A549 (cell line): ENCODE data around the gene FXYD2. TPM values are rescaled to one million over a fixed set of nuclear protein-coding genes. Genes with fewer than 3 reads are reported as not detected.

Experiments used
- ATAC-seq, 2 experiments: fragments of 200-7000 bp in 1 of 2; fragments of >200 bp in 1 of 2; cut with Nextera tagmentation in 1 of 2; cut with Tn5 transposase in 1 of 2; 3 replicates each; pipeline versions ENCODE4 v1.8.0 to v1.9.1; 2018 to 2020; ENCODE audit warnings: mild to moderate bottlenecking in 1 of 2, moderate library complexity in 1 of 2
- CTCF ChIA-PET: fragments of 300-600 bp; sonication (Branson Sonifier 250); formaldehyde crosslinking; extraction: SDS; loops from one replicate; lab custom pipeline; 2021; ENCODE audit warnings: antibody characterized with exemption, inconsistent platforms; lab: Yijun Ruan, JAX
- POLR2A ChIA-PET: fragments of 350-600 bp; formaldehyde crosslinking; extraction: SDS; loops from one replicate; lab custom pipeline; 2021; ENCODE audit warnings: antibody characterized with exemption, inconsistent platforms; lab: Yijun Ruan, JAX
- DNase-seq, 2 experiments: peaks; one replicate each; pipeline versions ENCODE4 v3.0.0 to v3.0.0-alpha.2; 2011 to 2016; ENCODE audit warnings: low read depth in 1 of 2, low spot score in 1 of 2
- FAIRE-seq: peaks from 2 replicates; lab custom pipeline; 2011; peaks lifted over from hg19 to GRCh38; lab: Jason Lieb, UNC
- H3K27ac ChIP-seq, 2 experiments: fragments of >200 bp; sonication (Bioruptor Twin); formaldehyde crosslinking; 3 replicates each; pipeline ENCODE4 v1.5.1; 2016 to 2017
- H3K4me1 ChIP-seq: fragments of >200 bp; sonication (Bioruptor Twin); formaldehyde crosslinking; 3 replicates; pipeline ENCODE4 v1.6.1; 2016
- H3K4me2 ChIP-seq: fragments of >200 bp; sonication (Bioruptor Twin); formaldehyde crosslinking; 3 replicates; pipeline ENCODE4 v1.6.1; 2016
- H3K4me3 ChIP-seq: fragments of >200 bp; sonication (Bioruptor Twin); formaldehyde crosslinking; 3 replicates; pipeline ENCODE4 v1.5.1; 2016
- H3K9me3 ChIP-seq: fragments of >200 bp; sonication (Bioruptor Twin); formaldehyde crosslinking; 3 replicates; pipeline ENCODE4 v1.6.1; 2016
- CHD2 ChIP-seq: fragments of 150-350 bp; IDR thresholded peaks from 2 replicates; pipeline ENCODE4 v1.6.1; 2014; ENCODE audit warnings: low read length; ENCODE audit not compliant: partially characterized antibody
- CTCF ChIP-seq: fragments of >200 bp; sonication (Bioruptor Twin); formaldehyde crosslinking; IDR thresholded peaks from 3 replicates; pipeline ENCODE4 v1.5.1; 2016
- EHF ChIP-seq: fragments of 250-450 bp; sonication (Bioruptor Pico); IDR thresholded peaks from 2 replicates; pipeline ENCODE4 v1.5.0; 2020; ENCODE audit warnings: mild to moderate bottlenecking
- FOSB ChIP-seq: fragments of 250-450 bp; sonication (Bioruptor Pico); IDR thresholded peaks from 2 replicates; pipeline ENCODE4 v1.5.0; 2020; ENCODE audit warnings: mild to moderate bottlenecking, moderate library complexity
- HDAC2 ChIP-seq: fragments of 200-600 bp; sonication (generic); IDR thresholded peaks from 2 replicates; pipeline ENCODE4 v1.6.1; 2016
- HES2 ChIP-seq: fragments of >200 bp; sonication (Bioruptor Twin); formaldehyde crosslinking; IDR thresholded peaks from 2 replicates; pipeline ENCODE4 v1.6.1; 2016
- KDM1A ChIP-seq: fragments of 200-600 bp; sonication (generic); IDR thresholded peaks from 2 replicates; pipeline ENCODE4 v1.6.1; 2016; ENCODE audit warnings: low read depth, mild to moderate bottlenecking
- KDM5A ChIP-seq: fragments of 200-600 bp; sonication (generic); IDR thresholded peaks from 2 replicates; pipeline ENCODE4 v1.6.1; 2016; ENCODE audit warnings: antibody characterized with exemption, mild to moderate bottlenecking
- MAFK ChIP-seq: fragments of 450-650 bp; IDR thresholded peaks from 2 replicates; pipeline ENCODE4 v1.6.1; 2014; ENCODE audit not compliant: partially characterized antibody
- MYC ChIP-seq: IDR thresholded peaks from 2 replicates; pipeline ENCODE4 v1.6.1; 2012; ENCODE audit warnings: mild to moderate bottlenecking, inconsistent platforms, low read length, improper control_type of control experiment, borderline replicate concordance
- NFE2L2 ChIP-seq: fragments of 150-350 bp; conservative IDR thresholded peaks from 2 replicates; pipeline ENCODE4 v1.6.1; 2014; ENCODE audit warnings: low read length
- PBX3 ChIP-seq: IDR thresholded peaks from 2 replicates; pipeline ENCODE4 v1.6.1; 2012
- POLR2AphosphoS2 ChIP-seq: conservative IDR thresholded peaks from 2 replicates; pipeline ENCODE4 v1.6.1; 2012; ENCODE audit warnings: low read length, improper control_type of control experiment, inconsistent platforms
- RAD21 ChIP-seq, 2 experiments: fragments of >200 bp in 1 of 2; sonication (Bioruptor Twin) in 1 of 2; formaldehyde crosslinking in 1 of 2; IDR thresholded peaks in 1 of 2; conservative IDR thresholded peaks in 1 of 2; 2 replicates in 1 of 2; 3 replicates in 1 of 2; pipeline ENCODE4 v1.6.1; 2012 to 2018; ENCODE audit warnings: inconsistent platforms in 1 of 2
- REST ChIP-seq: fragments of 200-600 bp; sonication (generic); IDR thresholded peaks from 2 replicates; pipeline ENCODE4 v1.6.1; 2016; ENCODE audit warnings: antibody characterized with exemption, mild to moderate bottlenecking, moderate library complexity
- USF2 ChIP-seq: fragments of 450-650 bp; IDR thresholded peaks from 2 replicates; pipeline ENCODE4 v1.6.1; 2014; ENCODE audit warnings: antibody characterized with exemption
- ZC3H11A ChIP-seq: fragments of 450-650 bp; IDR thresholded peaks from 2 replicates; pipeline ENCODE4 v1.6.1; 2014; ENCODE audit warnings: antibody characterized with exemption, mild to moderate bottlenecking
- ZSCAN20 ChIP-seq: fragments of 250-450 bp; sonication (Bioruptor Pico); IDR thresholded peaks from 2 replicates; pipeline ENCODE4 v1.8.0; 2022; ENCODE audit warnings: mild to moderate bottlenecking, moderate library complexity
- WGBS: methylation state at CpG from one replicate; pipeline ENCODE4 v1.1.6; 2017; ENCODE audit errors: missing lambda C conversion rate; 5-methylcytosine and 5-hydroxymethylcytosine counted together
- polyA plus RNA-seq, 4 experiments: library from polyadenylated mRNA; depleted of rRNA in 3 of 4; stranded (reverse); fragments of >200 nt; fragmentation: RNase III in 1 of 4; extraction: RNeasy Plus Mini Kit Qiagen cat#74134 plus additional on column Dnase treatment in 1 of 4; gene quantifications; 2 replicates in 3 of 4; 3 replicates in 1 of 4; pipeline ENCODE4 v1.2.3, GENCODE V29; 2011 to 2017

FXYD2 gene
- polyA plus RNA-seq, 2 of the 4 experiments (the other 2 are of a cell fraction) = 25.9 to 55.6 TPM

GRCh38 chr11:117792241-117792640, 32.3 kb downstream of the FXYD2 start (continued):
- TF ChIP-seq CTCF = no peak

- no peak for ATAC-seq
- CTCF ChIA-PET = interaction anchor here (1.3 to 1.8 kb wide), 3 partner anchors 10 to 364 kb away, joined by 4 read pairs; no protein-coding TSS in a partner anchor
These were observed 34.3 kb downstream of the FXYD2 start for GRCh38 chr11:117790279-117790678.

More at GRCh38 chr11:117790279-117790678, 34.3 kb downstream of the FXYD2 start:
- no peak for FAIRE-seq
- Histone ChIP-seq H3K4me2 (no peak overlapping the region), H3K4me1 (peaks cover 18% of the 10 kb centered on the region), H3K4me3 (no peak overlapping the region), H3K27ac (no peak overlapping the region), H3K9me3 (no peaks in the 10 kb centered on the region)
- WGBS = 34% methylated on average over 3 of the region's 3 CpGs
- POLR2A ChIA-PET = no interaction called here
- no peak for DNase-seq
- TF ChIP-seq FOSB (CRISPR knock-in tag) (no peak), MYC (no peak), NFE2L2 (no peak), USF2 (no peak), RAD21 (conservative IDR thresholded peaks at IDR 0.05 in 1 of 2, IDR thresholded peaks at IDR 0.05 in 1 of 2) (no peak), KDM5A (no peak), POLR2AphosphoS2 (no peak), ZC3H11A (no peak), HES2 (no peak), REST (no peak), ZSCAN20 (no peak), PBX3 (no peak), HDAC2 (no peak), EHF (CRISPR knock-in tag) (no peak), CHD2 (no peak), MAFK (no peak), KDM1A (no peak)
